WERI-Rb-1 (cell line): ENCODE data around the gene KIAA1328.

Source experiments
- DNase-seq: peaks from one replicate; pipeline ENCODE4 v3.0.0-alpha.2; 2020
- H3K27ac ChIP-seq: fragments of 250-450 bp; sonication (Bioruptor Pico); 2 replicates; pipeline ENCODE4 v1.5.1; 2020; ENCODE audit warnings: mild to moderate bottlenecking, moderate library complexity
- H3K27me3 ChIP-seq: fragments of 250-450 bp; sonication (Bioruptor Pico); 2 replicates; pipeline ENCODE4 v1.5.1; 2021; ENCODE audit warnings: mild to moderate bottlenecking, low read depth, moderate library complexity; ENCODE audit not compliant: insufficient read depth, severe bottlenecking
- H3K36me3 ChIP-seq: fragments of 250-450 bp; sonication (Bioruptor Pico); 2 replicates; pipeline ENCODE4 v1.5.1; 2020; ENCODE audit warnings: mild to moderate bottlenecking, moderate library complexity
- H3K4me3 ChIP-seq: 2 replicates; pipeline ENCODE4 v1.5.1; 2011; ENCODE audit warnings: low read depth, mild to moderate bottlenecking, control low read depth, low read length
- H3K9me3 ChIP-seq: fragments of 250-450 bp; sonication (Bioruptor Pico); 2 replicates; pipeline ENCODE4 v1.5.1; 2021; ENCODE audit warnings: mild to moderate bottlenecking, moderate library complexity; ENCODE audit not compliant: severe bottlenecking
- TF ChIP-seq, protein P1 (sequence below): IDR thresholded peaks from 2 replicates; pipeline ENCODE4 v1.5.1; 2011; ENCODE audit warnings: low read depth, mild to moderate bottlenecking, control low read depth, inconsistent platforms, low read length

Gene KIAA1328

DNA sequence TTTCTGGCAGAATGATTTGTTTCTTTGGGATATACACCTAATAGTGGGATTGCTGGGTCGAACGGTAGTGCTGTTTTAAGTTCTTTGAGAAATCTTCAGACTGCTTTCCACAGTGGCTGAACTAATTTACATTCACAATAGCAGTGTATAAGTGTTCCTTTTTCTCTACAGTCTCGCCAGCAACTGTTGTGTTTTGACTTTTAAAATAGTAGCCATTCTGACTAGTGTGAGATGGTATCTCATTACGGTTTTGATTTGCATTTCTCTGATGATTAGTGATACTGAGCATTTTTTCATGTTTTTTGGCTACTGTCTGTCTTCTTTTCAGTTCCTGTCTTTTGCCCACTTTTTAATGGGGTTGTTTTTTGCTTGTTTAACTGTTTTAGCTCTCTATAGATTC lies 306.2 kb downstream of the KIAA1328 start:
- no peak overlapping the region for H3K4me3 ChIP-seq
- no peaks in the 10 kb centered on the region for H3K36me3 ChIP-seq
- no peaks in the 10 kb centered on the region for H3K9me3 ChIP-seq
- no peak overlapping the region for H3K27ac ChIP-seq
- DNase-seq: no peak
- TF ChIP-seq, protein P1, sequence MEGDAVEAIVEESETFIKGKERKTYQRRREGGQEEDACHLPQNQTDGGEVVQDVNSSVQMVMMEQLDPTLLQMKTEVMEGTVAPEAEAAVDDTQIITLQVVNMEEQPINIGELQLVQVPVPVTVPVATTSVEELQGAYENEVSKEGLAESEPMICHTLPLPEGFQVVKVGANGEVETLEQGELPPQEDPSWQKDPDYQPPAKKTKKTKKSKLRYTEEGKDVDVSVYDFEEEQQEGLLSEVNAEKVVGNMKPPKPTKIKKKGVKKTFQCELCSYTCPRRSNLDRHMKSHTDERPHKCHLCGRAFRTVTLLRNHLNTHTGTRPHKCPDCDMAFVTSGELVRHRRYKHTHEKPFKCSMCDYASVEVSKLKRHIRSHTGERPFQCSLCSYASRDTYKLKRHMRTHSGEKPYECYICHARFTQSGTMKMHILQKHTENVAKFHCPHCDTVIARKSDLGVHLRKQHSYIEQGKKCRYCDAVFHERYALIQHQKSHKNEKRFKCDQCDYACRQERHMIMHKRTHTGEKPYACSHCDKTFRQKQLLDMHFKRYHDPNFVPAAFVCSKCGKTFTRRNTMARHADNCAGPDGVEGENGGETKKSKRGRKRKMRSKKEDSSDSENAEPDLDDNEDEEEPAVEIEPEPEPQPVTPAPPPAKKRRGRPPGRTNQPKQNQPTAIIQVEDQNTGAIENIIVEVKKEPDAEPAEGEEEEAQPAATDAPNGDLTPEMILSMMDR: no peak
- no peaks in the 10 kb centered on the region for H3K27me3 ChIP-seq

DNA sequence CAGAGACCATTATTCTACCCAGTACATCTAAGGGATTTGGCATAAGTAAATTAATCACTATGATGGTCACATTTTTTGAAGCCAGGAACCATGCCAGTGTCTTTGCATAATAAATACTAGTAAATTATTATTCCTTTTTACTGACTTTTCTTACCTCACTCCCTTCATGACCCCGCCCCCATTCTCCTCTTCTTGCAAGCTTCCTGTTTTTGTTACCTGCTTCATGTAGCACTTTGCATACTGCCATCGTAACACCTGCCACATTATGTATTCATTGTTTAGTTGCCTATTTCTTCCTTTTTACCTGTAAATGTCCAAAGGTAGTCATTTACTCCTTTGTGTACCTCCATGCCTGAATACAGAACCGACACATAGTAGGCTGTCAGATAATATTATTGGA lies 309.5 kb downstream of the KIAA1328 start:
- H3K36me3 ChIP-seq: no peaks in the 10 kb centered on the region
- no peak overlapping the region for H3K4me3 ChIP-seq
- TF ChIP-seq, protein P1: no peak
- no peaks in the 10 kb centered on the region for H3K9me3 ChIP-seq
- no peak overlapping the region for H3K27ac ChIP-seq
- H3K27me3 ChIP-seq: no peaks in the 10 kb centered on the region
- DNase-seq: no peak

DNA sequence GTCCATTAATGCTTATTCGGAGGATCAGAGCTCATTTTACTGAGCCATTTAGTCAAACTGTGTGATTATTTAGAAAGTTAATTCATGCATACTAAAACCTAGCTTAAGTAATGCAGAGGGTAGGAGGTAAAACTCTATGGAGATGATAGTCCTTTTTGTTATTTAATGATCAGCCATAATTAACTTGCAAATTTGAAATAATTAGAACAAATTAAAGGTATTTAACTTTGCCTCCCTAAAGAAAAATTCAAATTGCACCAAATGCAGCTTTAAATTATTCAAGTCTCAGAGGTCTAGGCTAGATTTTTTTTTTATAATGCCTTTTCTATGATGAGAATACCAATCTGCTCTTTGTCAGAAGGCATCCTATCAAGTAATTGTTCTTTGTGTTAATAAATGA lies 310.9 kb downstream of the KIAA1328 start:
- no peaks in the 10 kb centered on the region for H3K36me3 ChIP-seq
- no peak overlapping the region for H3K4me3 ChIP-seq
- H3K9me3 ChIP-seq: no peaks in the 10 kb centered on the region
- H3K27me3 ChIP-seq: no peaks in the 10 kb centered on the region
- H3K27ac ChIP-seq: no peak overlapping the region
- DNase-seq: no peak
- TF ChIP-seq, protein P1: no peak

DNA sequence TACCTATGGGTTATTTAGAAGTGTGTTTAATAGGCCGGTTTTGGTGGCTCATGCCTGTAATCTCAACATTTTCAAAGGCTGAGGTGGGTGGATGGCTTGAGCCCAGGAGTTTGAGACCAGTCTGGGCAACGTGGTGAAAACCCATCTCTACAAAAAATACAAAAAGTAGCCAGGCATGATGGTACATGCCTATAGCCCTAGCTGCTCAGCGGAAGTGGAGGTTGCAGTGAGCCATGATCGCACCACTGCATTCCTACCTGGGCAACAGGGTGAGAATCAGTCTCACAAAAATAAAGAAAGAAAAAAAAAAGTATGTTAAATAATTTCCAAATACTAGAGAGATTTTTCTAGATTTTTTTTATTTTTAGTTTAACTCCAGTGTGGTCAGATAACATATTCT lies 316.0 kb downstream of the KIAA1328 start:
- Histone ChIP-seq H3K4me3 (no peak overlapping the region), H3K36me3 (no peaks in the 10 kb centered on the region)

DNA sequence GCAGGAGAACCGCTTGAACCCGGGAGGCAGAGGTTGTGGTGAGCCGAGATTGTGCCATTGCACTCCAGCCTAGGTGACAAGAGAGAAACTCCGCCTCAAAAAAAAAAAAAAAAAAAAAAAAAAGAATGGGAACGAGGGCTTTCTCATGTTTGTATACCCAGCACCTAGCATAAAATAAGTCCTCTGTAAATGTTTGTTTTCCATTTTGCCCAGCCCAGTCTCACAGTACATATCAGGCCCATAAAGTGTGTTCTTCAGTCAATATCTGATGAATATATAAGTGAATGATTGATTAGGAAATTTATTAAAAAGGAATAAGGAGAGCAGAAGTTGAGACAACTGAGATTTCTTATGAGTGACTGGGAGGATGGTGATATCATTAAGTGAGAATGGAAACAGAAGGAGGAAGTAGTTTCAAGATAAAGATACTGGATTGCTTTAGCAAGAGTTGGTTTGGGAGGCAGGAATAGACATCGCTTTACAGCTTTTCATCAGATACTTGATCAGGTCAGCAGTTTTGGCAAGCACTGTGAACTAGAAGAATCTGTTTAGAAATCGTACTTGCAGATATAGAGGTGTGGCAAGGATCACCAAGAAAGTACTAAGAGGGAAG lies 327.5 kb downstream of the KIAA1328 start:
- Histone ChIP-seq H3K4me3 (no peak overlapping the region), H3K27me3 (no peaks in the 10 kb centered on the region), H3K36me3 (no peaks in the 10 kb centered on the region), H3K27ac (no peak overlapping the region), H3K9me3 (no peaks in the 10 kb centered on the region)
- no peak for DNase-seq
- TF ChIP-seq, protein P1: no peak

More for the DNA sequence above, 316.0 kb downstream of the KIAA1328 start:
- no peak for DNase-seq
- TF ChIP-seq, protein P1: no peak
- H3K9me3 ChIP-seq: peaks cover 2% of the 10 kb centered on the region
- H3K27ac ChIP-seq: no peak overlapping the region
- H3K27me3 ChIP-seq: no peaks in the 10 kb centered on the region

DNA sequence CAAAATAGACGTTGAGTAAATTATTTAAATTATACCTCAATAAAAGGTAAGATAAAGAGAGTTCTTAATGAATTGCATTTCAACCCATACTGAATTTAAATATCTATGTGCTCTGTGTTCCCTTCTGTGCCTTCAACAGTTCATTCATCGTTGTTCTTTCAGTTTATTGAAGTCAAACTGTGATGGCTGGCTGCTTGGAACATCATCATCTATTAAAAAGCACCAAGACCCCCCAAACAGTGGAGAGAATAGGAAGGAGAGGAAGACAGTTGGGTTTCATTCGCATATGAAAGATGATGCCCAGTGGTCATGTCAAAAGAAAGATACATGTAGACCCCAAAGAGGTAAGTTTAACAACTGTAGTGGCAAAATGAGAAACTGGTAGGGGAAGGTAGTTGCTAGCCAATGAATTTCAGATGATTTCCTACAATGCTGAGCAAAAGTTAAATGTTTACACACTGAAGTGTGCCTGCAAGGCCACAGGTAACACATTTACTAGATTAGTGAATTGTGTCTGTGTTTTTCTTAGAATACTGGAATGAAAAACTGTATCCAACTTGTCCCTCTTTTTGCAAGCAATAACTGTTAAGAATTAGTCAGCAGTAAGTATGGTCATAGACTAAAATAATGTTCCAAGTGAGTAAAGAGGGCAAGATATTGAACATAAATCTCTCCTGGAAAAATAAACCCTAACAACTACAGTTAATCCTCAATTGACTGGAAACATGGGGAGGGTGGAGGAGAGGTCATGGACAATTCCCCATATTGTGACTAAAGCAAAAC lies 331.3 kb downstream of the KIAA1328 start:
- no peak overlapping the region for H3K4me3 ChIP-seq
- TF ChIP-seq, protein P1: no peak

More for the DNA sequence above, 331.3 kb downstream of the KIAA1328 start:
- no peak for DNase-seq
- Histone ChIP-seq H3K36me3 (no peaks in the 10 kb centered on the region), H3K27ac (no peak overlapping the region), H3K27me3 (no peaks in the 10 kb centered on the region), H3K9me3 (no peaks in the 10 kb centered on the region)
